Dendritic cell treated with granulocyte-macrophage colony-stimulating factor and Interleukin-4, amounts not matched to agents 40 ng/mL and 50 ng/mL, for 4 days (primary cell): ENCODE data around the gene STARD13.
"Not testable (repeated sequence)": the region's sequence is repeated elsewhere in the genome, so short reads cannot be mapped to it uniquely, and the experiment has no call there.

Experiments used
- H3K27ac Mint-ChIP-seq: one replicate; pipeline ENCODE4 v1.8.0; 2022; ENCODE audit warnings: mild to moderate bottlenecking, mixed read lengths
- H3K27me3 Mint-ChIP-seq: one replicate; pipeline ENCODE4 v1.8.0; 2022; ENCODE audit warnings: mild to moderate bottlenecking, mixed read lengths
- H3K36me3 Mint-ChIP-seq: one replicate; pipeline ENCODE4 v1.8.0; 2022; ENCODE audit warnings: low read depth, mixed read lengths
- H3K4me1 Mint-ChIP-seq: one replicate; pipeline ENCODE4 v1.8.0; 2022; ENCODE audit warnings: low read depth, mixed read lengths
- H3K4me3 Mint-ChIP-seq: one replicate; pipeline ENCODE4 v1.8.0; 2022; ENCODE audit warnings: mild to moderate bottlenecking, moderate library complexity, mixed read lengths
- H3K9me3 Mint-ChIP-seq: one replicate; pipeline ENCODE4 v1.8.0; 2022; ENCODE audit warnings: mixed read lengths
- intact Hi-C: fragments of 100-400 bp; cut with micrococcal nuclease; formaldehyde crosslinking; loops from one replicate; pipeline ENCODE4 v1.15.0; 2022

The STARD13 gene

DNA sequence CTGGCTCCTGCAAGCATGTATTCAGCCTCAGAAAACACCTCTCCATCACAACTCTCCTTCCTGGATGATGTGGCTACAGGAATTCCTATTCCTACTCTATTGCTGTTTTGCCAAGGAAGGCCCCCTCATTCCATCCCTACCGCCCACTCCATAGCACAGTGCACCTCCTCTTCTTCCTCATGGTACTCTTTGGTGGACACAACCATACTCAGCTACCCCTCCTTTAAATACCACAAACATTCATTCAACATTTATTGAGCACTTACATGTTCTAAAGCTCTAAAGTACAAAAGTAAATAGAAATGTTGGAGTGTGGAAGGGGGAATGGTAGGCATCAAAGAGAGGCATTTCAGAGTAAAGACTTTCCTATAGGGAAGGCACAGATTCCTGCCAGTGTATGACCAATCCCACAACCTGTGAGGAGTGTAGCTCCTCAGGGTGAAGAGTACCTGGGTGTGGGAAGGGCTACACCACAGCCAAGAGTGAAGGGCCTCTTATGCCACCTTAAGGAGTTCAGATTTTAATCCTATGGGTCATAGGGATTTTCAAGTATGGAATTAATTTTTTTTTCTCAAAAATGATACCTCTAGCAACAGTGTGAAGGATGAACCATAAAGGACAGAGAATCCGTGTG lies 42.5 kb downstream of the STARD13 start:
- no peak overlapping the region for H3K4me3 Mint-ChIP-seq
- no peaks in the 10 kb centered on the region for H3K4me1 Mint-ChIP-seq
- intact Hi-C loops, result no loop called here
- no peak overlapping the region for H3K27ac Mint-ChIP-seq
- H3K27me3 Mint-ChIP-seq, result no peaks in the 10 kb centered on the region
- no peaks in the 10 kb centered on the region for H3K36me3 Mint-ChIP-seq
- no peaks in the 10 kb centered on the region for H3K9me3 Mint-ChIP-seq

DNA sequence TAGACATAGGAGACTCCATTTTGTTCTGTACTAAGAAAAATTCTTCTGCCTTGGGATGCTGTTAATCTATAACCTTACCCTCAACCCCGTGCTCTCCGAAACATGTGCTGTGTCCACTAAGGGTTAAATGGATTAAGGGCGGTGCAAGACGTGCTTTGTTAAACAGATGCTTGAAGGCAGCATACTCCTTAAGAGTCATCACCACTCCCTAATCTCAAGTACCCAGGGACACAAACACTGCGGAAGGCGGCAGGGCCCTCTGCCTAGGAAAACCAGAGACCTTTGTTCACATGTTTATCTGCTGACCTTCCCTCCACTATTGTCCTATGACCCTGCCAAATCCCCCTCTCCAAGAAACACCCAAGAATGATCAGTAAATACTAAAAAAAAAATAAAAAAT lies 43.2 kb downstream of the STARD13 start:
- not testable (repeated sequence) for H3K27ac Mint-ChIP-seq, H3K4me1 Mint-ChIP-seq, H3K9me3 Mint-ChIP-seq

DNA sequence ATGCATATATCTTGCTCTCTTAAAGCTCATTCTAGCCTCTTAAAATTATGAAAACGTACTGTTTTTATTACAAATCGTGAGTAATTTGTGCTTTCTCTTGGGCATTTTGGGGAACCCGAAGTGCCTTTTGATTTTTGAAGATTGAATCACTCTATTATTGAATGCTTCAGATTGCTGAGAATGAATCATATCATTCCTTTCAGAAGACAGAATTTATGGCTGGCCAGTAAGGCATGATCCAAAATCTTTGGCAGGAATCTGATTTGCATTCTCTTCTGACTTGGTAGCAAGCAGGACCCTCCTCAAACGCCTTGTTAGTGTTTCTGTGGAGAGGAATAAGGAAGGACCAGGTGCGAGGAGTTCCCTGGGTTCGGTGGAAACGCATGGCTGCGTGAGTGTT lies 49.5 kb downstream of the STARD13 start:
- Mint-ChIP-seq H3K27ac (no peak overlapping the region), H3K9me3 (peaks cover 18% of the 10 kb centered on the region), H3K4me1 (no peaks in the 10 kb centered on the region), H3K27me3 (no peaks in the 10 kb centered on the region), H3K4me3 (no peak overlapping the region), H3K36me3 (peaks cover 13% of the 10 kb centered on the region)
- intact Hi-C loops, result no loop called here

More for the DNA sequence above, 43.2 kb downstream of the STARD13 start:
- H3K36me3 Mint-ChIP-seq, H3K4me3 Mint-ChIP-seq, intact Hi-C loops, H3K27me3 Mint-ChIP-seq: not testable (repeated sequence)

DNA sequence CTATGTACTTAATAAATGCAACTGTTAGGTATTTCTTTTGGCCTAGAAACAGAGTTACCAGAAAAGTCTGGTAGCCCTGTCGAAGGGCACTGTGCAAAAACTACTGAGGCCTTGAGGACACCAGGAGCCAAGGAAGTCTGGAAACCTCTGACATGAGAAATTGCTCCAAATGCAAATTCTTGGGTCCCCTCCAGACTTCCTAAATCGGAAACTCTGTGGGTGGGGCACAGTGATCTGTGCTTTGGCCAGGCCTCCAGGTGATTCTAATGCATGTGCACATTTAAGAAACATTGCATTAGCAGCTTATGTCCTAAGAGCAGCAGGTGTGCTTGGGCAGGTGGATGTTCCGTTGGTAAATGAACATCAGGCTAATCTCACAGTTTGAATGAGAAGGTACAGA lies 50.0 kb downstream of the STARD13 start:
- H3K36me3 Mint-ChIP-seq, result peaks cover 13% of the 10 kb centered on the region
- no peak overlapping the region for H3K27ac Mint-ChIP-seq
- no peaks in the 10 kb centered on the region for H3K4me1 Mint-ChIP-seq
- intact Hi-C loops, result no loop called here
- H3K27me3 Mint-ChIP-seq, result no peaks in the 10 kb centered on the region
- no peak overlapping the region for H3K4me3 Mint-ChIP-seq
- peaks cover 18% of the 10 kb centered on the region for H3K9me3 Mint-ChIP-seq

DNA sequence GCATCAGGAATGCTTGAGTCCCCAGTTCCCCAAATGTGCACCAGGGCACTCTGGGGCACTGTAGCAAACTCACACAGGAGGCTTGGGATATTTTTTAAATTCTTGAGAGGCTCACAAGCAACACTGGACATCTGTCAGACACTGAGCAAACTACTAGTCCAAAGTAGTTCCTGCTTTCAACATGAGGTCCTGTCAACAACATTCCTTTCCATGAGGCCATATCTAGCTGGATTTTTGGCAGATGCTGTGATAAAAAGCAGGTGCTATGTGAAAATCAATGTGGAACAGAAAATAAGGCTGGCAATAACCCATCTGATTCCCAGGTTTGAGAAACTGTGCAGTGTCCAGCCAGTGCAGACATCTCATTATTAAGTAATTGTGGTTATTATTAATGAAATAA lies 50.5 kb downstream of the STARD13 start:
- Mint-ChIP-seq H3K4me3 (no peak overlapping the region), H3K27me3 (no peaks in the 10 kb centered on the region), H3K4me1 (no peaks in the 10 kb centered on the region), H3K9me3 (peaks cover 18% of the 10 kb centered on the region), H3K27ac (no peak overlapping the region), H3K36me3 (peaks cover 13% of the 10 kb centered on the region)
- intact Hi-C loops, result no loop called here

DNA sequence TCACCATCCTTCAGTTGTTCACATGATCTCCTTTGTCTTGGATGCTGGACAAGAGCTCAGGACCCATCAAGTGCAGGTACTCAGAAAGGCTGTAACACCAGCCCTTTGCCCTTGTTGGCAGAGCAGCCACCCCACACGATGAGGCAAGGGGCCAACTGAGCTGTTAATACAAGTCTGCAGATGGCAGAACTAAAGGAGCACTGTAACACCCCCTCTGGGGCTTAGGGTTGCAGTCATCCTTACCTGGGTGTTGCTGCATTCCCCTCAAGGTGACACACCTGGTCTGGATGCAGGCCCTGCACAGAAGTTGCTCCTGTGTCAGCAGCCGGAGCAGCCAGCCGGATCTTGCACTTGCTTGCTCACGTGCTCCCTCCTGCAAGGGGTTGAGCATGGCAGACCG lies 52.0 kb downstream of the STARD13 start:
- Mint-ChIP-seq H3K9me3 (peaks cover 18% of the 10 kb centered on the region), H3K36me3 (peaks cover 13% of the 10 kb centered on the region), H3K4me1 (peaks cover 9% of the 10 kb centered on the region), H3K27ac (no peak overlapping the region), H3K4me3 (no peak overlapping the region), H3K27me3 (no peaks in the 10 kb centered on the region)
- intact Hi-C loops, result no loop called here

DNA sequence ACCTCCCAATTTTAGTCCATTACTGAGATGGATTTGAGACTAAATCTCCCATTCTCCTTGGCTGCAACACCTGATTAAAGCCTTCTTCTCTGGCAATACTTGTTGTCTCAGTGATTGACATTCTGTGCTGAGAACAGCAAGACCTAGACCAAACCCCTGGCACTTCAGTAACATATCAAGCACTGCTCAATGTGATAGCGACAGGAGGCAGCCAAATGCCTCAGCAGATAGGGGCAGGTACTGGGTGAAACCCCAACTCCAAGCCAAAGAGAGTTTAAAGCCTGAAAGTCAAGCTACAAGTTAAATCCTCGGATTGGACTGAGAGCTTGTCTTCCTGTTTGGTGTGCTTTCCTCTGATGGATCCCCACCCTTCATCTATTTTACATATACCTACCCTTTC lies 52.7 kb downstream of the STARD13 start:
- Mint-ChIP-seq H3K4me1 (peaks cover 10% of the 10 kb centered on the region), H3K27me3 (no peaks in the 10 kb centered on the region), H3K9me3 (peaks cover 18% of the 10 kb centered on the region), H3K4me3 (no peak overlapping the region), H3K36me3 (peaks cover 13% of the 10 kb centered on the region), H3K27ac (no peak overlapping the region)
- intact Hi-C loops, result no loop called here

DNA sequence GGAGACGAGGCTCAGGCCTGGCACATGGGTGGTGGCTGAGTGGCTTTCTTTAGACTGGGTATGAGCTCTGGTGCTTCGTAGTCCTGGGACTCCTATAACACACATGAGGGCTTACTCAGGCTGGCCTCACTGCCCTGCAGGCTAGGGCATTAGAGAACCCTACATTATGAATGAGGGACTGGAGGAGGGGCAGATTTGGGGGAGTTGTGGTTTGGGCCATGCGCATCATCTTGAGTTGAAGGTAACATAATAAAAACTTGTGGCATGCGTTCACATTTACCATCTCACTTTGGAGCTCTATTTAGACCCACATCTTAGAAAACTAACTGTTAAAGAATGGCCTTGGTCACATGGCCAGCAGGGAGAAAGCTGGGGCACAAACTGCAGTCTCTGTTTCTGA lies 54.2 kb downstream of the STARD13 start:
- Mint-ChIP-seq H3K4me3 (no peak overlapping the region), H3K9me3 (peaks cover 18% of the 10 kb centered on the region), H3K4me1 (peaks cover 13% of the 10 kb centered on the region), H3K36me3 (peaks cover 13% of the 10 kb centered on the region), H3K27ac (no peak overlapping the region), H3K27me3 (no peaks in the 10 kb centered on the region)
- intact Hi-C loops, result no loop called here

DNA sequence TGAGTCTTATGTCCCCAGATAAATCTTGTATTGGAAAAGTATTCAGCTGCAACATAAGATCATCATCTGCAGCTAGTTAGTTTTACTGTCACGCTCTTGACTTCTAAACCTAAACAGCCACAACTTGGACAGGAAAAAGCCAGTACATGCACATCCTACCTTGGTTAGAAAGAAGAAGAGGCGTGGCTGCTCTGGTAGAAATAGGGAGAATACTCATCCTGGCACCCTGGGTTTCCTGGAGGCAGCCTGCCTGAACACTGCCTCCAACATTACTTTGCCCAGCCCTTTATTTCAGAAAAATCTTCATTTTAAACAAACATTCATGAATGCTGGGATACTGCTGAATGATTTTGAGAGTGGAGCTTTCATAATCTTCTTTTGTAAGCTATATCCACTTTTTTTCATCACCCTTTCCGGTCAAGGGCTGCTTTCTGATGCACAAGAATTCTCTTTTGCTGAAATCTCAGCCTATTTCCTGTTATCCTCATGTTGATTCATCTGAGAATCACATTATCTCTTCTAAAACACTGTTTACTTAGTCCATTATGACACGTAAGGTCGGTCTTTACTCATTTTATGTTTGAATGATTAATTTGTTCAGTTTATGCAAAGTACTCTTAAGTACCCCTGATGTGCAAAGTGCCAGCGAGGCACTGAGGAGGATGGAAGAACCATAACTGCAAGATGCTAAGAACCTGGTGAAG lies 55.2 kb downstream of the STARD13 start:
- no peak overlapping the region for H3K4me3 Mint-ChIP-seq
- intact Hi-C loops, result no loop called here

DNA sequence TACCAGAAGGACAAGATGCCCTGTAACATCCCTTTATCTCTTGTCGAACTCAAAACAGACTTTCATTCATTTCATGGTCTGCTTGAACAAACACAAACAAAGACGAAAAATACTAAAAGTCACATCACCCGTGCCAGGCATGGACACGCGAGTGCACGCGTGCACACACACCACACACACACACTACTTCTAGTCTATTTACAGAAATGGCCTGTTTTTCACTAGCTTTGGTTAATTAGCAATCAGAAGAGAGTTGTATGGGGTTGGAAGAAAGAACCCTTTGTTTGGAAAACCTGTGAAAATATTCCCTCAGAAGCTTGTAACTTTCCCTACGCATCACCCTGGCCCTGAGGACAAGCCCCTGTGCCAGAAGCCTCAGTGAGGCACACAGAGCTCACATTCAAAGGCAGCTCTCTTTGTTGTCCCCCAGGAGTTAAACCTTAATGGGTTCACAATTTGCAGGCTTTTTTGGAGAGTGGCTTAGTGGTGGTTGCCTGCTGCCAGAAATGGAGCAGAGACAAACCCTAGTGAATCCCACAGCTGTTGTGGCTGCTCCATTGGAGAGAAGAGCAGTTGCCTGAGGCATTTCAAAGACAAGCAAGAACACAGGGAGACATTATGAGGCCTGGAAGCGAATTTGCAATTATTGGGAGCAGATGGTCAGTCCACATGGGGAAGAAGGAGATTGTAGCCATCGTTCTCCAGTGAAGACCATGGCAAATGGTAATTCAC lies 55.9 kb downstream of the STARD13 start:
- intact Hi-C loops, result loop anchor here (2.0 kb wide), 1 partner anchor 495 kb away; no protein-coding TSS in a partner anchor
- H3K27me3 Mint-ChIP-seq, result no peaks in the 10 kb centered on the region
- peaks cover 13% of the 10 kb centered on the region for H3K4me1 Mint-ChIP-seq
- H3K4me3 Mint-ChIP-seq, result no peak overlapping the region
- H3K27ac Mint-ChIP-seq, result no peak overlapping the region
- H3K36me3 Mint-ChIP-seq, result peaks cover 13% of the 10 kb centered on the region
- H3K9me3 Mint-ChIP-seq, result peaks cover 20% of the 10 kb centered on the region

More for the DNA sequence above, 55.2 kb downstream of the STARD13 start:
- Mint-ChIP-seq H3K27ac (no peak overlapping the region), H3K4me1 (peaks cover 13% of the 10 kb centered on the region), H3K9me3 (peaks cover 18% of the 10 kb centered on the region), H3K27me3 (no peaks in the 10 kb centered on the region), H3K36me3 (peaks cover 13% of the 10 kb centered on the region)

DNA sequence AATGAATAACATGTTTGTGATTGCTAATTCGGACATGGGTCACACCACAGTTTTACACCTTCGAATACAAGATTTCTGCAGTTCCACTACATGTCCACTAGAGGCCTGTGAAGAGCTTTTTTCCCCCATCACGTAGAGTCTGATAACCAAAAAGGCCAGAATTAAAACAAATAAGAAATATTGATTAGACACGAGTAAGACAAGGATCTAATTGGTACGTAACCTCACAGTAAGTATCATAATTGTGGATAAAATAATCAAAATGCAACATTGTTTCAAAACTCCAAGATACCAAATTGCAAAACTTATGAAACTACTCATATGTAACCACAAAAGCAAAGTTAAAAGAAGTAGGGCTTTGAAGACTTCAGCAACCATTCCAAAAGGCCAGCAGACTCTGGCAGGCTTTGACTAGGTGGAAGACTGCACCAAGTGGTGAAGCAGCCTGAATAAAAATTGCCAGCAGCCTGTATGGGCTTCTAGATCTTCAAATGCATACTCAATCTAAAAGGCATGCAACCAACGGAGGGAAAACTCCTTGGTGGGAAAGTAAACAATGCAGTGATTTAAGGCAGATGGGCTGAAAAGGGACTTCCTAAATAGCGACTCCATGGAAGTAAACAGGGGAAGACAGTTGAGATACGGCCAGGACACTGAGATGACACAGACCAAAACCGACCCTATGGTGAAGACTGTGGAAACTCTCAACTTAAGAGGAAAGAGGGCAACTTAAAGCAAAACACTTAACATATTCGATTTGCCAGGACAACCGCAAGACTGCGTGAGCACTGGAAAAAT lies 56.7 kb downstream of the STARD13 start:
- H3K4me1 Mint-ChIP-seq, result peaks cover 13% of the 10 kb centered on the region
- peaks cover 27% of the 10 kb centered on the region for H3K9me3 Mint-ChIP-seq
- intact Hi-C loops, result loop anchor here (1.0 to 2.0 kb wide), 3 partner anchors 259 to 496 kb away; no protein-coding TSS in a partner anchor
- no peaks in the 10 kb centered on the region for H3K27me3 Mint-ChIP-seq
- peaks cover 13% of the 10 kb centered on the region for H3K36me3 Mint-ChIP-seq
- no peak overlapping the region for H3K4me3 Mint-ChIP-seq
- H3K27ac Mint-ChIP-seq, result no peak overlapping the region

DNA sequence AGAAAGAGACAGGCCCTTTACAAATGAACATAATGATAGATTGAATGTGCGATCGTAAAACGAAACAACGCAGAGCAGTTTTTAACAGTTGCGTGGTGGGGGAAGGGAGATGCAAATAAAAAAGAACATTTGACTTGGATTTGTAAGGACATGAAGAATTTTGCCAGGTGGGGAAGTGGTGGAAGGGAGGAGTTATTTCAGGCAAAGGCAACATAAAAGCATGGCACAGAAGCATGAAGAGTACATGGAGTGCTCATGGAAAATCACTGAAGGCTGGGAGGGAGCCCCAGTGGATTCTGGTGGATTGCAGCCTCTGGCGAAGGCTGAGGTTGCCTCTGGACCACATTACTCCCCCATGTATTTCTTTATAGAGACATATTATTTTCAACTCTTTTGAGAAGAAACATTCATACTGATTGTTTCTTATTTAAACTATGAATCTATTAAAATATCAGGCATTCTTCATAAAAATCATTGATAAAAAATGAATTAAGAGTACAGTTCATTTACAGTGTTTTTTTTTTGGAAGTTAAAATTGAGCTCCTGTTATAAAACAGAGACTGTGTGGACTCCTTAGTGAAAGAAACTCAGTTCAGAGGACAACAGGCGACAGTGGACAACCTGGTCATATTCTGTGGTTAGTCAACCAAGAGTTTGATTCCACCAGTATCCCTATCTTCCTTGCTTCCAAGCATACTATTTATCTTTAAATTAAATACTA lies 57.5 kb downstream of the STARD13 start:
- peaks cover 13% of the 10 kb centered on the region for H3K4me1 Mint-ChIP-seq
- peaks cover 9% of the 10 kb centered on the region for H3K36me3 Mint-ChIP-seq
- H3K9me3 Mint-ChIP-seq, result peaks cover 20% of the 10 kb centered on the region
- H3K27me3 Mint-ChIP-seq, result no peaks in the 10 kb centered on the region
- H3K27ac Mint-ChIP-seq, result no peak overlapping the region
- no peak overlapping the region for H3K4me3 Mint-ChIP-seq
- intact Hi-C loops, result loop anchor here (1.0 to 2.0 kb wide), 3 partner anchors 260 to 497 kb away; no protein-coding TSS in a partner anchor

DNA sequence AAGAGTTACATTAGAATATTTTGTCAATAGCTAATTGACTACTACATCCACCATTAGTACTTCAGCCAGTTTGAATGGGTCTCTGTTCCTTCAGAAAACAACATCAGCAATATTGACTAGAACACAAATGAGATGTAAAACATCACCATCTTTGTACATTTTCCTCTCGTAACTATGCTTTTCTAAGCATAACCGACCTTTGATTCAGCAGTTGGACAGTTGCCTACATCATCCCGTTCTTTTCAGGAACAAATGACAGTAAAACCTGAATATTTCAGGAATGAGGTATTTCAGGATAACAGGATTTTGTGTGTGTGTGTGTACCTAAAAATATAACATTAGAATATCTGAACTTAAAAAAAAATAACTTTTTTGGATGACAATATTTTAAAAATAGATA lies 60.9 kb downstream of the STARD13 start:
- Mint-ChIP-seq H3K27ac (no peak overlapping the region), H3K27me3 (no peaks in the 10 kb centered on the region), H3K36me3 (no peaks in the 10 kb centered on the region), H3K4me3 (no peak overlapping the region), H3K9me3 (peaks cover 9% of the 10 kb centered on the region), H3K4me1 (peaks cover 13% of the 10 kb centered on the region)
- intact Hi-C loops, result no loop called here
